ENCODE measurements around the gene UBE2B.
A peak's percentile ranks its signal among the peaks of the same experiment; 100 is the strongest.

The UBE2B gene

GRCh38 chr5:134436523-134437339, 65.4 kb downstream of the UBE2B start (continued):
- peak; percentile 59 for TF ChIP-seq TSHZ1 (tag by site-specific recombination; IDR thresholded peaks at IDR 0.05; ENCODE audit: borderline replicate concordance)
- TF ChIP-seq ZNF26 (tag by site-specific recombination; IDR thresholded peaks at IDR 0.05) = no peak
- TF ChIP-seq ZNF560 (tag by site-specific recombination; IDR thresholded peaks at IDR 0.05; ENCODE audit: borderline replicate concordance) = no peak
- no peak for TF ChIP-seq WT1 (tag by site-specific recombination; IDR thresholded peaks at IDR 0.05)
- TF ChIP-seq ZNF707 (tag by site-specific recombination; IDR thresholded peaks at IDR 0.05) = no peak
- TF ChIP-seq ZNF398 (tag by site-specific recombination; IDR thresholded peaks at IDR 0.05) = no peak
- no peak for TF ChIP-seq ZBTB20 (tag by site-specific recombination; IDR thresholded peaks at IDR 0.05)
- TF ChIP-seq ZNF76 (tag by site-specific recombination; IDR thresholded peaks at IDR 0.05; ENCODE audit: borderline replicate concordance, low read depth) = no peak
- no peak for TF ChIP-seq ZNF404 (tag by site-specific recombination; IDR thresholded peaks at IDR 0.05)
- TF ChIP-seq SCRT1 (tag by site-specific recombination; IDR thresholded peaks at IDR 0.05; ENCODE audit: borderline replicate concordance) = no peak
- no peak for TF ChIP-seq ZNF529 (tag by site-specific recombination; IDR thresholded peaks at IDR 0.05; ENCODE audit: insufficient replicate concordance)
- TF ChIP-seq ZNF768 (tag by site-specific recombination; IDR thresholded peaks at IDR 0.05) = no peak
- TF ChIP-seq SP7 (tag by site-specific recombination; IDR thresholded peaks at IDR 0.05) = peak; percentile 23; the same call in 1 of the 2 replicates
- TF ChIP-seq ZNF510 (tag by site-specific recombination; IDR thresholded peaks at IDR 0.05; ENCODE audit: insufficient replicate concordance) = no peak
- TF ChIP-seq ZNF843 (tag by site-specific recombination; IDR thresholded peaks at IDR 0.05) = no peak
- TF ChIP-seq ZNF280C (tag by site-specific recombination; IDR thresholded peaks at IDR 0.05) = no peak
- TF ChIP-seq GLIS2 (tag by site-specific recombination; IDR thresholded peaks at IDR 0.05) = no peak
- TF ChIP-seq HOXC10 (CRISPR knock-in tag; IDR thresholded peaks at IDR 0.05) = no peak
- 0 out of 2 replicates have a peak, but pooled peaks have one; percentile 9 for TF ChIP-seq ZNF335 (tag by site-specific recombination; conservative IDR thresholded peaks at IDR 0.05)
- no peak; the same call in 1 of the 2 replicates for TF ChIP-seq KLF17 (tag by site-specific recombination; IDR thresholded peaks at IDR 0.05)
- no peak for TF ChIP-seq ZNF610 (tag by site-specific recombination; IDR thresholded peaks at IDR 0.05; ENCODE audit: borderline replicate concordance)
- TF ChIP-seq ZBTB10 (tag by site-specific recombination; IDR thresholded peaks at IDR 0.05) = no peak
- peak; percentile 25; the same call in 1 of the 2 replicates for TF ChIP-seq GLIS1 (tag by site-specific recombination; IDR thresholded peaks at IDR 0.05)
- no peak for TF ChIP-seq ZNF146 (tag by site-specific recombination; IDR thresholded peaks at IDR 0.05)
- TF ChIP-seq BCL11B (tag by site-specific recombination; IDR thresholded peaks at IDR 0.05; ENCODE audit: low read depth) = no peak
- TF ChIP-seq ZNF501 (tag by site-specific recombination; IDR thresholded peaks at IDR 0.05) = no peak

All from HEK293 (cell line).